Endothelial cell of hepatic sinusoid (primary cell): ENCODE results near the gene FOXJ1.

Experiments
- in situ Hi-C: cut with HindIII; loops from 2 replicates; pipeline ENCODE4 v1.10.0; 2017; ENCODE audit warnings: low sequenced_read_pairs

The FOXJ1 gene

GRCh38 chr17:76141212-76142038 is at the start of gene FOXJ1:
TSS of gene FOXJ1 (minus strand) at chr17:76141245. CDS start at chr17:76140395, 850 bp downstream.
- in situ Hi-C loops, result no loop called here

- in situ Hi-C loops, result loop anchor here (25.0 kb wide), 1 partner anchor 248 kb away; no protein-coding TSS in a partner anchor
Measured at GRCh38 chr17:76189741-76190140, 48.7 kb upstream of the FOXJ1 start.

- in situ Hi-C loops, result loop anchor here (25.0 kb wide), 1 partner anchor 248 kb away; no protein-coding TSS in a partner anchor
Measured at GRCh38 chr17:76189247-76189646, 48.2 kb upstream of the FOXJ1 start.

GRCh38 chr17:76188213-76189016 is 47.4 kb upstream of the FOXJ1 start:
- in situ Hi-C loops, result loop anchor here (25.0 kb wide), 1 partner anchor 249 kb away; no protein-coding TSS in a partner anchor

GRCh38 chr17:76186774-76187173 is 45.7 kb upstream of the FOXJ1 start:
- in situ Hi-C loops, result loop anchor here (25.0 kb wide), 1 partner anchor 251 kb away; no protein-coding TSS in a partner anchor

GRCh38 chr17:76184290-76184689 is 43.2 kb upstream of the FOXJ1 start:
- in situ Hi-C loops, result loop anchor here (25.0 kb wide), 1 partner anchor 253 kb away; no protein-coding TSS in a partner anchor

GRCh38 chr17:76182016-76182764 is 41.1 kb upstream of the FOXJ1 start:
- in situ Hi-C loops, result loop anchor here (25.0 kb wide), 1 partner anchor 255 kb away; no protein-coding TSS in a partner anchor

- in situ Hi-C loops, result loop anchor here (25.0 kb wide), 1 partner anchor 258 kb away; no protein-coding TSS in a partner anchor
Measured at GRCh38 chr17:76179496-76180467, 38.7 kb upstream of the FOXJ1 start.

- in situ Hi-C loops, result loop anchor here (25.0 kb wide), 1 partner anchor 259 kb away; no protein-coding TSS in a partner anchor
Measured at GRCh38 chr17:76178124-76178523, 37.1 kb upstream of the FOXJ1 start.

- in situ Hi-C loops, result loop anchor here (25.0 kb wide), 1 partner anchor 260 kb away; no protein-coding TSS in a partner anchor
Measured at GRCh38 chr17:76176701-76177574, 35.9 kb upstream of the FOXJ1 start.

- in situ Hi-C loops, result no loop called here
Measured at GRCh38 chr17:76174037-76174436, 33.0 kb upstream of the FOXJ1 start.

- in situ Hi-C loops, result no loop called here
Measured at GRCh38 chr17:76173474-76173873, 32.4 kb upstream of the FOXJ1 start.

- in situ Hi-C loops, result no loop called here
Measured at GRCh38 chr17:76171706-76172105, 30.7 kb upstream of the FOXJ1 start.

- in situ Hi-C loops, result no loop called here
Measured at GRCh38 chr17:76170114-76170513, 29.1 kb upstream of the FOXJ1 start.

- in situ Hi-C loops, result no loop called here
Measured at GRCh38 chr17:76166906-76167305, 25.9 kb upstream of the FOXJ1 start.

GRCh38 chr17:76166168-76166567 is 25.1 kb upstream of the FOXJ1 start:
- in situ Hi-C loops, result no loop called here

- in situ Hi-C loops, result no loop called here
Measured at GRCh38 chr17:76164331-76164730, 23.3 kb upstream of the FOXJ1 start.

- in situ Hi-C loops, result no loop called here
Measured at GRCh38 chr17:76163919-76164318, 22.9 kb upstream of the FOXJ1 start.
